IMR-90 (cell line): ENCODE measurements around the gene RXFP4. TPM values are rescaled to one million over a fixed set of nuclear protein-coding genes. Genes with fewer than 3 reads are reported as not detected.

Source experiments
- ATAC-seq: fragments of 200-7000 bp; cut with Tn5 transposase; 2 replicates; pipeline ENCODE4 v1.9.1; 2020; ENCODE audit warnings: low read depth, mild to moderate bottlenecking, moderate library complexity
- BruUV-seq: library from RNA; stranded (reverse); fragments of 400-500 nt; replicated peaks from 2 replicates; lab custom pipeline; 2021; lab: Mats Ljungman, UMichigan
- CTCF ChIA-PET: fragments of 300-600 bp; formaldehyde crosslinking; extraction: SDS; loops from one replicate; lab custom pipeline; 2021; ENCODE audit warnings: antibody characterized with exemption; lab: Yijun Ruan, JAX
- POLR2A ChIA-PET: fragments of 300-600 bp; sonication (Branson Sonifier 250); formaldehyde crosslinking; loops from one replicate; lab custom pipeline; 2022; ENCODE audit warnings: antibody characterized with exemption; ENCODE audit not compliant: unreplicated experiment; lab: Charles Lee
- DNase-seq: peaks from one replicate; pipeline ENCODE4 v3.0.0; 2013
- H2AFZ ChIP-seq: replicated peaks from 2 replicates; pipeline ENCODE3; 2013; ENCODE audit warnings: low read length, mild to moderate bottlenecking; ENCODE audit not compliant: poor library complexity
- H2AK5ac ChIP-seq: 2 replicates; pipeline ENCODE4 v1.6.1; 2013; ENCODE audit warnings: low read depth, low read length, inconsistent platforms
- H2AK9ac ChIP-seq: replicated peaks from 2 replicates; pipeline ENCODE3; 2013; ENCODE audit warnings: mild to moderate bottlenecking, low read depth, low read length, moderate library complexity; ENCODE audit not compliant: poor library complexity
- H2BK120ac ChIP-seq: 2 replicates; pipeline ENCODE4 v1.6.1; 2013; ENCODE audit warnings: low read depth, low read length, inconsistent platforms
- H2BK15ac ChIP-seq: 3 replicates; pipeline ENCODE4 v1.6.1; 2013; ENCODE audit warnings: low read depth, low read length, inconsistent platforms
- H2BK20ac ChIP-seq: 2 replicates; pipeline ENCODE4 v1.6.1; 2013; ENCODE audit warnings: low read depth, mild to moderate bottlenecking, inconsistent platforms, low read length, moderate library complexity
- H2BK5ac ChIP-seq: 2 replicates; pipeline ENCODE4 v1.6.1; 2013; ENCODE audit warnings: mild to moderate bottlenecking, low read depth, low read length, inconsistent platforms; ENCODE audit not compliant: poor library complexity, severe bottlenecking
- H3K14ac ChIP-seq: replicated peaks from 2 replicates; pipeline ENCODE4 v1.6.1; 2013; ENCODE audit warnings: low read depth, low read length, inconsistent platforms
- H3K18ac ChIP-seq: 2 replicates; pipeline ENCODE4 v1.6.1; 2013; ENCODE audit warnings: low read depth, low read length, control low read depth
- H3K23ac ChIP-seq: 2 replicates; pipeline ENCODE4 v1.6.1; 2013; ENCODE audit warnings: low read depth, low read length, inconsistent platforms
- H3K27ac ChIP-seq: 2 replicates; pipeline ENCODE4 v1.5.1; 2013; ENCODE audit warnings: mild to moderate bottlenecking, control low read depth, low read length; ENCODE audit not compliant: insufficient read depth
- H3K27me3 ChIP-seq: 2 replicates; pipeline ENCODE4 v1.6.1; 2013; ENCODE audit warnings: low read length; ENCODE audit not compliant: control insufficient read depth, insufficient read depth
- H3K36me3 ChIP-seq: 2 replicates; pipeline ENCODE4 v1.6.1; 2013; ENCODE audit warnings: low read length, mixed read lengths; ENCODE audit not compliant: control insufficient read depth, insufficient read depth
- H3K4ac ChIP-seq: 2 replicates; pipeline ENCODE4 v1.6.1; 2013; ENCODE audit warnings: low read depth, low read length, inconsistent platforms
- H3K4me1 ChIP-seq: 2 replicates; pipeline ENCODE4 v1.6.1; 2013; ENCODE audit warnings: low read length, mixed read lengths; ENCODE audit not compliant: control insufficient read depth, insufficient read depth
- H3K4me2 ChIP-seq: 2 replicates; pipeline ENCODE4 v1.6.1; 2013; ENCODE audit warnings: low read depth, mild to moderate bottlenecking, control low read depth, low read length, moderate library complexity
- H3K4me3 ChIP-seq: 2 replicates; pipeline ENCODE4 v1.5.1; 2013; ENCODE audit warnings: low read depth, mild to moderate bottlenecking, control low read depth, low read length, moderate library complexity; ENCODE audit not compliant: insufficient read depth
- H3K56ac ChIP-seq: 2 replicates; pipeline ENCODE4 v1.6.1; 2013; ENCODE audit warnings: low read length, inconsistent platforms; ENCODE audit not compliant: insufficient read depth; ENCODE audit errors: extremely low read depth
- H3K79me1 ChIP-seq, 2 experiments: 2 replicates each; pipeline ENCODE4 v1.6.1; 2013; ENCODE audit warnings: low read length in 2 of 2, inconsistent platforms in 1 of 2, low read depth in 1 of 2
- H3K9ac ChIP-seq: 2 replicates; pipeline ENCODE4 v1.6.1; 2013; ENCODE audit warnings: low read depth, low read length, control low read depth
- H3K9me1 ChIP-seq: 2 replicates; pipeline ENCODE4 v1.6.1; 2013; ENCODE audit warnings: low read length, inconsistent platforms; ENCODE audit not compliant: insufficient read depth
- H3K9me3 ChIP-seq: 2 replicates; pipeline ENCODE4 v1.6.1; 2013; ENCODE audit warnings: low read length; ENCODE audit not compliant: control insufficient read depth, insufficient read depth
- H4K20me1 ChIP-seq: 2 replicates; pipeline ENCODE4 v1.6.1; 2013; ENCODE audit warnings: low read length, inconsistent platforms; ENCODE audit not compliant: insufficient read depth
- H4K5ac ChIP-seq: 2 replicates; pipeline ENCODE4 v1.6.1; 2013; ENCODE audit warnings: mild to moderate bottlenecking, low read depth, low read length, control low read depth
- H4K8ac ChIP-seq, 2 experiments: 2 replicates each; pipeline ENCODE4 v1.6.1; 2013; ENCODE audit warnings: low read depth in 2 of 2, low read length in 2 of 2, control low read depth in 1 of 2, inconsistent platforms in 1 of 2
- H4K91ac ChIP-seq: 2 replicates; pipeline ENCODE4 v1.6.1; 2013; ENCODE audit warnings: low read depth, low read length, inconsistent platforms; ENCODE audit not compliant: insufficient read depth
- BHLHE40 ChIP-seq: fragments of 150-350 bp; IDR thresholded peaks from 2 replicates; pipeline ENCODE4 v1.6.1; 2016; ENCODE audit warnings: mild to moderate bottlenecking, low read depth, low read length
- CEBPB ChIP-seq: IDR thresholded peaks from 2 replicates; pipeline ENCODE4 v1.6.1; 2012; ENCODE audit warnings: low read depth, low read length, improper control_type of control experiment
- FOS ChIP-seq: fragments of 150-350 bp; IDR thresholded peaks from 2 replicates; pipeline ENCODE4 v1.6.1; 2016; ENCODE audit warnings: low read depth, low read length
- MAZ ChIP-seq: IDR thresholded peaks from 2 replicates; pipeline ENCODE4 v1.6.1; 2012; ENCODE audit warnings: low read depth, mild to moderate bottlenecking, low read length, improper control_type of control experiment, moderate library complexity, borderline replicate concordance
- NFE2L2 ChIP-seq: fragments of 150-350 bp; IDR thresholded peaks from 2 replicates; pipeline ENCODE4 v1.6.1; 2016; ENCODE audit warnings: low read depth, mild to moderate bottlenecking, low read length
- RAD21 ChIP-seq: IDR thresholded peaks from 2 replicates; pipeline ENCODE4 v1.6.1; 2012; ENCODE audit warnings: low read length, improper control_type of control experiment
- RFX5 ChIP-seq: IDR thresholded peaks from 2 replicates; pipeline ENCODE4 v1.8.0; 2012; ENCODE audit warnings: low read depth, mild to moderate bottlenecking, low read length, moderate library complexity
- SMC3 ChIP-seq: fragments of 150-350 bp; IDR thresholded peaks from 2 replicates; pipeline ENCODE4 v1.6.1; 2016; ENCODE audit warnings: low read depth, mild to moderate bottlenecking, antibody characterized with exemption, low read length, moderate library complexity
- USF2 ChIP-seq: fragments of 150-350 bp; IDR thresholded peaks from 2 replicates; pipeline ENCODE4 v1.6.1; 2017; ENCODE audit warnings: mild to moderate bottlenecking, antibody characterized with exemption, low read length, low read depth
- WGBS, 2 experiments: methylation state at CpG; one replicate each; pipeline versions ENCODE4 v1.1.5 to v1.1.7; 2013; ENCODE audit warnings: missing lambda C conversion rate in 2 of 2; ENCODE audit not compliant: insufficient read length in 1 of 2; ENCODE audit errors: extremely low coverage in 2 of 2; 5-methylcytosine and 5-hydroxymethylcytosine counted together
- dilution Hi-C: fragments of 300-500 bp; cut with HindIII; formaldehyde crosslinking; loops from one replicate; pipeline ENCODE4 v1.14.3; 2018; ENCODE audit warnings: low sequenced_read_pairs; ENCODE audit not compliant: unreplicated experiment
- in situ Hi-C: fragments of 300-500 bp; cut with MboI; formaldehyde crosslinking; loops from 3 replicates; pipeline ENCODE4 v1.14.3; 2019; ENCODE audit warnings: low sequenced_read_pairs, inconsistent platforms, mixed read lengths
- intact Hi-C: fragments of 100-400 bp; cut with micrococcal nuclease; formaldehyde crosslinking; loops from 2 replicates; pipeline ENCODE4 v1.10.0; 2022
- polyA plus RNA-seq, 3 experiments: library from polyadenylated mRNA; depleted of rRNA; stranded (reverse); fragments of >200 nt; gene quantifications; 2 replicates each; pipeline ENCODE4 v1.2.3, GENCODE V29; 2012; ENCODE audit warnings: low replicate concordance in 1 of 3
- total RNA-seq: library from RNA; depleted of rRNA; stranded (reverse); fragments of >200 nt; gene quantifications from 2 replicates; pipeline ENCODE4 v1.2.3, GENCODE V29; 2012

RXFP4 gene
- total and polyA plus RNA-seq, 2 of the 4 experiments (the other 2 are of a cell fraction), result not detected

GRCh38 chr1:155893389-155894142 lies 47.9 kb upstream of the RXFP4 start:
- peak overlapping the region; percentile 91 for H3K56ac ChIP-seq

More at GRCh38 chr1:155893389-155894142, 47.9 kb upstream of the RXFP4 start:
- Histone ChIP-seq H3K79me1 (peaks cover 0 to 20% of the 10 kb centered on the region in 2 experiments; a peak in 2 of 4 replicates), H2BK20ac (peak overlapping the region; percentile 86), H3K23ac (peak overlapping the region; percentile 94), H3K14ac (peak overlapping the region; percentile 90), H2BK120ac (peak overlapping the region; percentile 91), H2BK5ac (peak overlapping the region; percentile 98), H4K5ac (peak overlapping the region; percentile 76; the same call in 1 of the 2 replicates), H3K9ac (peak overlapping the region; percentile 58), H3K27me3 (no peaks in the 10 kb centered on the region), H3K4me3 (no peak overlapping the region), H3K9me1 (peaks cover 6% of the 10 kb centered on the region), H4K8ac (peak overlapping the region; percentile 78 to 99), H3K27ac (peak overlapping the region; percentile 95), H3K4me2 (peak overlapping the region; percentile 64), H2BK15ac (peak overlapping the region; percentile 92), H3K9me3 (no peaks in the 10 kb centered on the region), H4K20me1 (no peaks in the 10 kb centered on the region; the same call in 1 of the 2 replicates), H3K4me1 (peaks cover 19% of the 10 kb centered on the region), H3K18ac (peak overlapping the region; percentile 78), H3K4ac (peak overlapping the region; percentile 100), H2AK5ac (peak overlapping the region; percentile 93), H2AFZ (no peak overlapping the region), H3K36me3 (peaks cover 14% of the 10 kb centered on the region), H2AK9ac (peak overlapping the region; percentile 79), H4K91ac (peak overlapping the region; percentile 95)
- dilution Hi-C loops, result no loop called here
- no TSS peak for BruUV-seq
- ChIA-PET CTCF (interaction anchor here (0.6 to 2.2 kb wide), 4 partner anchors 10 to 33 kb away, joined by 3 to 8 read pairs (median 4); no protein-coding TSS in a partner anchor), POLR2A (interaction anchor here (1.0 to 1.2 kb wide), 2 partner anchors 10 to 17 kb away, joined by 3 read pairs; no protein-coding TSS in a partner anchor)
- TF ChIP-seq NFE2L2 (no peak), RFX5 (no peak), SMC3 (no peak), FOS (0 out of 2 replicates have a peak, but pooled peaks have one; percentile 9), RAD21 (no peak), USF2 (peak; percentile 97), CEBPB (peak; percentile 51), BHLHE40 (peak; percentile 56; the same call in 1 of the 2 replicates), MAZ (no peak)
- DNase-seq (peak; percentile 91), ATAC-seq (peak; percentile 45)
- WGBS, 2 experiments, result 75% methylated on average over 8 of the region's 10 CpGs; no CpG with 5 or more reads in 1 of the 2 experiments
- intact Hi-C loops, result no loop called here
- in situ Hi-C loops, result no loop called here
